Omental fat pad (tissue), 4 donors: ENCODE measurements around the gene SNX30. TPM values are rescaled to one million over a fixed set of nuclear protein-coding genes. Genes with fewer than 3 reads are reported as not detected.

Experiments used
- ATAC-seq: fragments of 150-250 bp; one replicate; pipeline ENCODE4 v1.9.1; 2016; ENCODE audit warnings: mild to moderate bottlenecking, moderate library complexity; ENCODE audit not compliant: low FRiP score
- DNase-seq: peaks from one replicate; pipeline ENCODE4 v3.0.0-alpha.2; 2019; ENCODE audit warnings: low spot score
- total RNA-seq, 4 donors: library from RNA; depleted of rRNA; stranded (reverse); fragments of >200 nt; gene quantifications; one replicate each; pipeline ENCODE4 v1.1.0, GENCODE V29; 2016
- TF ChIP-seq, protein P1 (sequence below), 3 donors: fragments of 450-650 bp; IDR thresholded peaks; one replicate each; pipeline ENCODE4 v1.5.1; 2016 to 2017; ENCODE audit warnings: antibody characterized with exemption in 3 of 3, mild to moderate bottlenecking in 3 of 3, moderate library complexity in 2 of 3

Gene SNX30
- total RNA-seq, 4 donors from 2014 or later: 8.9 to 27.5 (median 11.6) TPM

DNA sequence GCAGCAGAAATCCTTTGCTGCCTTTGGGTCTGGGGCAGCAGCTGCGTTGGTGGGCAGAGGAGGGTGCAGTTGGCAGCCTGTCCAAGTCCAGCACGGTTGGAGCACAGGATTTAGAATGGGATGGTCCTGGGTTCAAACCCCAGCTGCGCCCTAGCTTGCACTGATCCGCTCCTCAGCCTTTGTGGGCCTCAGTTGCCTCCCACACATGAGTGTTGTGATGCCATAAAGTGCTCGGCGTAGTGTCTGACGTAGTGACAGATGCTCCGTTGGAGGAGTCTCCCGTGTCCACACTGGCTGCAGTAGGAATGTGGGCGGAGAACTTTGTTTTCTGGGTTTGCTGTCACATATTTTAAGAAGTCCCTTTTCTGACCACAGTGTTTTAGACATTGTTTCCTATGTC, 104.1 kb downstream of the SNX30 start:
- TF ChIP-seq, protein P1, sequence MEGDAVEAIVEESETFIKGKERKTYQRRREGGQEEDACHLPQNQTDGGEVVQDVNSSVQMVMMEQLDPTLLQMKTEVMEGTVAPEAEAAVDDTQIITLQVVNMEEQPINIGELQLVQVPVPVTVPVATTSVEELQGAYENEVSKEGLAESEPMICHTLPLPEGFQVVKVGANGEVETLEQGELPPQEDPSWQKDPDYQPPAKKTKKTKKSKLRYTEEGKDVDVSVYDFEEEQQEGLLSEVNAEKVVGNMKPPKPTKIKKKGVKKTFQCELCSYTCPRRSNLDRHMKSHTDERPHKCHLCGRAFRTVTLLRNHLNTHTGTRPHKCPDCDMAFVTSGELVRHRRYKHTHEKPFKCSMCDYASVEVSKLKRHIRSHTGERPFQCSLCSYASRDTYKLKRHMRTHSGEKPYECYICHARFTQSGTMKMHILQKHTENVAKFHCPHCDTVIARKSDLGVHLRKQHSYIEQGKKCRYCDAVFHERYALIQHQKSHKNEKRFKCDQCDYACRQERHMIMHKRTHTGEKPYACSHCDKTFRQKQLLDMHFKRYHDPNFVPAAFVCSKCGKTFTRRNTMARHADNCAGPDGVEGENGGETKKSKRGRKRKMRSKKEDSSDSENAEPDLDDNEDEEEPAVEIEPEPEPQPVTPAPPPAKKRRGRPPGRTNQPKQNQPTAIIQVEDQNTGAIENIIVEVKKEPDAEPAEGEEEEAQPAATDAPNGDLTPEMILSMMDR (IDR thresholded peaks at IDR 0.05): no peak
- DNase-seq (no peak), ATAC-seq (no peak)

DNA sequence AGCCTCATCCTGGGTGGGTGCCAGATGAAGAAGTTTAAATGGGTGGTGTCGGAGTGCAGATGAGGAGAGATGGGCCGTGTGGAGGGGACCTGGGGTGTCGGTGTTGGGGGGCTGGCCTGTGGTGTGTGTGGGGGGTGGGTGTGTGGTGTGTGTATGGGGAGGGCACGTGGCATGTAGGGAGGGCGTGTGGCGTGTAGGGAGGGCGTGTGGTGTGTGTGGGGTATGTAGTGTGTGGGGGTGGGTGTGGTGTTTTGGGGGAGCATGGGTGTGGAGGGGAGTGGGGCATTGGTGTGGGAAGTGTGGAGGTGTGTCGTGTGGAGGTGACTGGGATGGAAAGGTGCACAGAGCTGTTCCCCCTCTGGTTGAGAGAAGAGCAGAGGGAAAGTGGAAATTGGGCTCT, 105.6 kb downstream of the SNX30 start:
- ATAC-seq (no peak), DNase-seq (no peak)
- TF ChIP-seq, protein P1 (IDR thresholded peaks at IDR 0.05): no peak

DNA sequence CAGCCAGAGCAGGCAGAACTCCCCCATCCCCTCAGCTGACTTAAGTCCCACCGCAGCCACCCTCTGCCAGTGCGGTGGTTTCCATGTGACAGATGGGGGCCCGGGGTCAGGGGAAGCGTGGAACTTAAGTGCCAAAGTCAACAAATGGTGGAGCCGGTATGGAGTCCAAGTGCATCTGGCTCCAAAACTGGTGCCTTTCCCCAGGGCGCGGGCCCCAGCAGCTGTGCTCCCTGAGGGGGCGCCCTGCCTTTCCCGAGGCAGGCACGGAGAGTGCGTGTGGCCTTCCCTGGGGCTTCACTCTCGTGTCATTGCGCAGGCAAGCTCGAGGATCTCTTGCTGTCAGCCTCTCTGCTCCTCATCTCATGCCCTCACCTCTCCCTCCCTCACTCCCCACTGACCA, 106.3 kb downstream of the SNX30 start:
- no peak for DNase-seq
- ATAC-seq: no peak

DNA sequence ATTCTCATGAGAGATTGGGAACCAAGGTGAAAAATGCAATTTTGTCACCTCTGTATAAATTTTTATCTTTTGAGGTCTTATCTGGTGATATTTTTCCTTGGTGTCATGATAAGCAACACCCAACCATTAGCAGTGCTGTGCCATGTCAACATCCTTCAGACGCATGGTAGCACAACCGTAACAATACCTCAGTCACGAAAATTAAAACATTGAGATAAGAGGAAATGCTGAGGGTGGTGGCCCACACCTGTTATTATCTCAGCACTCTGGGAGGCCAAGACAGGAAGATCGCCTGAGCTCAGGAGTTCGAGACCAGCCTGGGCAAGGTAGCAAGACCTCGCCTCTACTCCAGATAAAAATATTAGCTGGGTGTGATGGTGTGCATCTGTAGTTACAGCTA, 107.4 kb downstream of the SNX30 start:
- DNase-seq: no peak
- TF ChIP-seq, protein P1 (IDR thresholded peaks at IDR 0.05): no peak
- no peak for ATAC-seq

More for the DNA sequence above, 106.3 kb downstream of the SNX30 start:
- TF ChIP-seq, protein P1 (IDR thresholded peaks at IDR 0.05): no peak

DNA sequence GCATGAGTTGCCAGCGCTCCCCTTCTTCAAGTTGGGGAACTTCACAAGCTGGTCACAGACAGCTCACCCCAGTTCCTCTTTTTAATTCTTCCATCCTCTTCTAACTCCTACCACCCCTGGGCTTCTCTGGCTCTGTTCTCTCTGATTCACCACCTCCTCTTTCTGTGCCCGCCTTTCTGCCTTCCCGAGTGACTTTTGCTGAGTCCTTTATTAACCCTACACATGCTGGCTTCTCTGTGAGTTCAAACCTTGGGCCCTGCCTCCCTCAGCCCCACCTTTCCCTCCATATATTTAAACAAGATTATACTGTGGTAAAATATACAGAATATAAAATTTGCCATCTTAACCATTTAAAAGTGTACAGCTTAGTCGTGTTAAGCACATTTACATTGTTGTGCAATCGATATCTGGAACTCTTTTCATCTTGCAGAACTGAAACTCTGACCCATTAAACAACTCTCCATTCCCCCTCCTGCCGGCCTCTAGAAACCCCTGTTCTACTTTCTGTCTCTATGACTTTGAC, 108.1 kb downstream of the SNX30 start:
- DNase-seq (no peak), ATAC-seq (no peak)
- TF ChIP-seq, protein P1 (IDR thresholded peaks at IDR 0.05): no peak

DNA sequence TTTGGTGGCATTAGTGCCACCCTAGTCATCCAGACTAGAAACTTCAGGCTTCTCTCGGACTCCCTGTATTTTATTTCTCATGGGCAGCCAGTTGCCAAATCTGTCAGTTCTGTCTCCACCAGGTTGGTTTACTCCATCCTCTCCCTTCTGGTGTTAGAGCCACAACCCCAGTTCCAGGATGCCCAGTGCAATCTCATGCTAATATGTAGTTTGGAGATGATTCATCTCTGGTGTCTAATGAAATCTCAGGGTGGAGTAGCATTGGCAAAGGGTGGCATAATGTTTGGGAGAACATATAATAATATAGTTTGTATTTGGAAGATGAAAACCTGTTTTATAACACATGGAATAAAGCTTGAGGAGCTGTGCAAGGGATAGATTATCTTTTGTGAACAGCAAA, 109.9 kb downstream of the SNX30 start:
- TF ChIP-seq, protein P1 (IDR thresholded peaks at IDR 0.05): no peak
- ATAC-seq (no peak), DNase-seq (no peak)

DNA sequence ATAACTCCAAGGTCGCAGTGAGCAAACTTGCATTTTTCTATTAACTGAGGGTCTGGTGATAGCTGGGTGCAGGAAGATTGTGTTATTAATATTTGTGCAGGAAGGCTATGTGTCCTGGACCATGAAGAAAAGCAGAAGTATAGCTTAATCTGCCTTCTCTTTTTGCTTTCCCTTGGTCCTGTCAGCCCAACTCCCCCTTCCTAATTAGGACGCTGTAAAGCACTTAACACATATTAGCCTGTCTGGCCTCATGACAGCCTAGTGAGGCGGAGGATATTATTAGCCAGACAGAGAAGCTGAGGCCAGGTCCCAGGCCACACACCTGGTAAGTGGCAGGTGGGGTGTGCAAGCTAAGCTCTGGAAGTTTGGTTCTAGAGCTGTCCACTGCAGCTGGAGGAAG, 110.6 kb downstream of the SNX30 start:
- no peak for ATAC-seq
- no peak for DNase-seq

More for the DNA sequence above, 110.6 kb downstream of the SNX30 start:
- TF ChIP-seq, protein P1 (IDR thresholded peaks at IDR 0.05): no peak
